AG09319 (cell line): ENCODE results near the gene GRIK1.

Source experiments
- DNase-seq: peaks from one replicate; pipeline ENCODE4 v3.0.0-alpha.2; 2010; ENCODE audit warnings: low read depth; ENCODE audit errors: extremely low read depth
- CTCF ChIP-seq: IDR thresholded peaks from 2 replicates; pipeline ENCODE4 v1.5.1; 2011; ENCODE audit warnings: low read depth, mild to moderate bottlenecking, inconsistent platforms, low read length, moderate library complexity

Gene GRIK1

GRCh38 chr21:29582855-29583254, 356.9 kb downstream of the GRIK1 start:
- DNase-seq, result no peak
- no peak for TF ChIP-seq CTCF

GRCh38 chr21:29581393-29581792, 358.4 kb downstream of the GRIK1 start:
- TF ChIP-seq CTCF, result no peak
- DNase-seq, result no peak

- no peak for TF ChIP-seq CTCF
- DNase-seq, result no peak
Measured at GRCh38 chr21:29580732-29581285, 359.0 kb downstream of the GRIK1 start.

- no peak for DNase-seq
- TF ChIP-seq CTCF, result no peak
Measured at GRCh38 chr21:29578306-29578705, 361.5 kb downstream of the GRIK1 start.

GRCh38 chr21:29571949-29572348, 367.8 kb downstream of the GRIK1 start:
- no peak for TF ChIP-seq CTCF
- no peak for DNase-seq

GRCh38 chr21:29568020-29568697, 371.6 kb downstream of the GRIK1 start:
- no peak for DNase-seq
- no peak for TF ChIP-seq CTCF

GRCh38 chr21:29557931-29558725, 381.7 kb downstream of the GRIK1 start:
- no peak for TF ChIP-seq CTCF
- no peak for DNase-seq
